IMR-90 (cell line): ENCODE results near the gene SIAH1. TPM values are rescaled to one million over a fixed set of nuclear protein-coding genes. Genes with fewer than 3 reads are reported as not detected.
"Not testable (repeated sequence)": the region's sequence is repeated elsewhere in the genome, so short reads cannot be mapped to it uniquely, and the experiment has no call there.

Experiments used
- ATAC-seq: fragments of 200-7000 bp; cut with Tn5 transposase; 2 replicates; pipeline ENCODE4 v1.9.1; 2020; ENCODE audit warnings: low read depth, mild to moderate bottlenecking, moderate library complexity
- BruUV-seq: library from RNA; stranded (reverse); fragments of 400-500 nt; replicated peaks from 2 replicates; lab custom pipeline; 2021; lab: Mats Ljungman, UMichigan
- CTCF ChIA-PET: fragments of 300-600 bp; formaldehyde crosslinking; extraction: SDS; loops from one replicate; lab custom pipeline; 2021; ENCODE audit warnings: antibody characterized with exemption; lab: Yijun Ruan, JAX
- POLR2A ChIA-PET: fragments of 300-600 bp; sonication (Branson Sonifier 250); formaldehyde crosslinking; loops from one replicate; lab custom pipeline; 2022; ENCODE audit warnings: antibody characterized with exemption; ENCODE audit not compliant: unreplicated experiment; lab: Charles Lee
- DNase-seq: peaks from one replicate; pipeline ENCODE4 v3.0.0; 2013
- H2AFZ ChIP-seq: replicated peaks from 2 replicates; pipeline ENCODE3; 2013; ENCODE audit warnings: low read length, mild to moderate bottlenecking; ENCODE audit not compliant: poor library complexity
- H2AK5ac ChIP-seq: 2 replicates; pipeline ENCODE4 v1.6.1; 2013; ENCODE audit warnings: low read depth, low read length, inconsistent platforms
- H2AK9ac ChIP-seq: replicated peaks from 2 replicates; pipeline ENCODE3; 2013; ENCODE audit warnings: mild to moderate bottlenecking, low read depth, low read length, moderate library complexity; ENCODE audit not compliant: poor library complexity
- H2BK120ac ChIP-seq: 2 replicates; pipeline ENCODE4 v1.6.1; 2013; ENCODE audit warnings: low read depth, low read length, inconsistent platforms
- H2BK15ac ChIP-seq: 3 replicates; pipeline ENCODE4 v1.6.1; 2013; ENCODE audit warnings: low read depth, low read length, inconsistent platforms
- H2BK20ac ChIP-seq: 2 replicates; pipeline ENCODE4 v1.6.1; 2013; ENCODE audit warnings: low read depth, mild to moderate bottlenecking, inconsistent platforms, low read length, moderate library complexity
- H2BK5ac ChIP-seq: 2 replicates; pipeline ENCODE4 v1.6.1; 2013; ENCODE audit warnings: mild to moderate bottlenecking, low read depth, low read length, inconsistent platforms; ENCODE audit not compliant: poor library complexity, severe bottlenecking
- H3K14ac ChIP-seq: replicated peaks from 2 replicates; pipeline ENCODE4 v1.6.1; 2013; ENCODE audit warnings: low read depth, low read length, inconsistent platforms
- H3K18ac ChIP-seq: 2 replicates; pipeline ENCODE4 v1.6.1; 2013; ENCODE audit warnings: low read depth, low read length, control low read depth
- H3K23ac ChIP-seq: 2 replicates; pipeline ENCODE4 v1.6.1; 2013; ENCODE audit warnings: low read depth, low read length, inconsistent platforms
- H3K27ac ChIP-seq: 2 replicates; pipeline ENCODE4 v1.5.1; 2013; ENCODE audit warnings: mild to moderate bottlenecking, control low read depth, low read length; ENCODE audit not compliant: insufficient read depth
- H3K27me3 ChIP-seq: 2 replicates; pipeline ENCODE4 v1.6.1; 2013; ENCODE audit warnings: low read length; ENCODE audit not compliant: control insufficient read depth, insufficient read depth
- H3K36me3 ChIP-seq: 2 replicates; pipeline ENCODE4 v1.6.1; 2013; ENCODE audit warnings: low read length, mixed read lengths; ENCODE audit not compliant: control insufficient read depth, insufficient read depth
- H3K4ac ChIP-seq: 2 replicates; pipeline ENCODE4 v1.6.1; 2013; ENCODE audit warnings: low read depth, low read length, inconsistent platforms
- H3K4me1 ChIP-seq: 2 replicates; pipeline ENCODE4 v1.6.1; 2013; ENCODE audit warnings: low read length, mixed read lengths; ENCODE audit not compliant: control insufficient read depth, insufficient read depth
- H3K4me2 ChIP-seq: 2 replicates; pipeline ENCODE4 v1.6.1; 2013; ENCODE audit warnings: low read depth, mild to moderate bottlenecking, control low read depth, low read length, moderate library complexity
- H3K4me3 ChIP-seq: 2 replicates; pipeline ENCODE4 v1.5.1; 2013; ENCODE audit warnings: low read depth, mild to moderate bottlenecking, control low read depth, low read length, moderate library complexity; ENCODE audit not compliant: insufficient read depth
- H3K56ac ChIP-seq: 2 replicates; pipeline ENCODE4 v1.6.1; 2013; ENCODE audit warnings: low read length, inconsistent platforms; ENCODE audit not compliant: insufficient read depth; ENCODE audit errors: extremely low read depth
- H3K79me1 ChIP-seq, 2 experiments: 2 replicates each; pipeline ENCODE4 v1.6.1; 2013; ENCODE audit warnings: low read length in 2 of 2, inconsistent platforms in 1 of 2, low read depth in 1 of 2
- H3K9ac ChIP-seq: 2 replicates; pipeline ENCODE4 v1.6.1; 2013; ENCODE audit warnings: low read depth, low read length, control low read depth
- H3K9me1 ChIP-seq: 2 replicates; pipeline ENCODE4 v1.6.1; 2013; ENCODE audit warnings: low read length, inconsistent platforms; ENCODE audit not compliant: insufficient read depth
- H3K9me3 ChIP-seq: 2 replicates; pipeline ENCODE4 v1.6.1; 2013; ENCODE audit warnings: low read length; ENCODE audit not compliant: control insufficient read depth, insufficient read depth
- H4K20me1 ChIP-seq: 2 replicates; pipeline ENCODE4 v1.6.1; 2013; ENCODE audit warnings: low read length, inconsistent platforms; ENCODE audit not compliant: insufficient read depth
- H4K5ac ChIP-seq: 2 replicates; pipeline ENCODE4 v1.6.1; 2013; ENCODE audit warnings: mild to moderate bottlenecking, low read depth, low read length, control low read depth
- H4K8ac ChIP-seq, 2 experiments: 2 replicates each; pipeline ENCODE4 v1.6.1; 2013; ENCODE audit warnings: low read depth in 2 of 2, low read length in 2 of 2, control low read depth in 1 of 2, inconsistent platforms in 1 of 2
- H4K91ac ChIP-seq: 2 replicates; pipeline ENCODE4 v1.6.1; 2013; ENCODE audit warnings: low read depth, low read length, inconsistent platforms; ENCODE audit not compliant: insufficient read depth
- WGBS, 2 experiments: methylation state at CpG; one replicate each; pipeline versions ENCODE4 v1.1.5 to v1.1.7; 2013; ENCODE audit warnings: missing lambda C conversion rate in 2 of 2; ENCODE audit not compliant: insufficient read length in 1 of 2; ENCODE audit errors: extremely low coverage in 2 of 2; 5-methylcytosine and 5-hydroxymethylcytosine counted together
- dilution Hi-C: fragments of 300-500 bp; cut with HindIII; formaldehyde crosslinking; loops from one replicate; pipeline ENCODE4 v1.14.3; 2018; ENCODE audit warnings: low sequenced_read_pairs; ENCODE audit not compliant: unreplicated experiment
- in situ Hi-C: fragments of 300-500 bp; cut with MboI; formaldehyde crosslinking; loops from 3 replicates; pipeline ENCODE4 v1.14.3; 2019; ENCODE audit warnings: low sequenced_read_pairs, inconsistent platforms, mixed read lengths
- intact Hi-C: fragments of 100-400 bp; cut with micrococcal nuclease; formaldehyde crosslinking; loops from 2 replicates; pipeline ENCODE4 v1.10.0; 2022
- polyA plus RNA-seq, 3 experiments: library from polyadenylated mRNA; depleted of rRNA; stranded (reverse); fragments of >200 nt; gene quantifications; 2 replicates each; pipeline ENCODE4 v1.2.3, GENCODE V29; 2012; ENCODE audit warnings: low replicate concordance in 1 of 3
- total RNA-seq: library from RNA; depleted of rRNA; stranded (reverse); fragments of >200 nt; gene quantifications from 2 replicates; pipeline ENCODE4 v1.2.3, GENCODE V29; 2012

Gene SIAH1
- total and polyA plus RNA-seq, 2 of the 4 experiments (the other 2 are of a cell fraction), result 10.3 to 17.7 TPM

GRCh38 chr16:48402547-48402946 is 17.3 kb upstream of the SIAH1 start:
- H2BK20ac ChIP-seq, H3K23ac ChIP-seq, H4K91ac ChIP-seq, H3K27me3 ChIP-seq, POLR2A ChIA-PET, in situ Hi-C loops, H2AK5ac ChIP-seq, H3K9me1 ChIP-seq, H3K27ac ChIP-seq, H2AFZ ChIP-seq, dilution Hi-C loops, H2BK120ac ChIP-seq, BruUV-seq, ATAC-seq, CTCF ChIA-PET, H4K20me1 ChIP-seq, H4K5ac ChIP-seq, intact Hi-C loops, H2AK9ac ChIP-seq, H3K4me2 ChIP-seq, DNase-seq, H3K9me3 ChIP-seq, H3K9ac ChIP-seq, H3K56ac ChIP-seq, H3K14ac ChIP-seq, H2BK5ac ChIP-seq, H4K8ac ChIP-seq, H3K4me3 ChIP-seq, H3K18ac ChIP-seq, H3K79me1 ChIP-seq, H3K36me3 ChIP-seq, H2BK15ac ChIP-seq, H3K4ac ChIP-seq, H3K4me1 ChIP-seq: not testable (repeated sequence)
- WGBS, 2 experiments, result no CpG with 5 or more reads among the region's 8 CpGs
